Measurements from ENCODE around the gene BCOR.

The BCOR gene

GRCh38 chrX:40012039-40012867, 85.5 kb downstream of the BCOR start:
- peak; percentile 71 for DNase-seq (ENCODE audit: low read depth)
- H3K4me3 ChIP-seq (ENCODE audit: low read depth, low read length), result peak overlapping the region; percentile 60
- TF ChIP-seq CTCF (conservative IDR thresholded peaks at IDR 0.05; ENCODE audit: low read depth, low read length), result no peak

GRCh38 chrX:40011322-40012038, 86.3 kb downstream of the BCOR start:
- no peak overlapping the region for H3K4me3 ChIP-seq (ENCODE audit: low read depth, low read length)
- no peak for TF ChIP-seq CTCF (conservative IDR thresholded peaks at IDR 0.05; ENCODE audit: low read depth, low read length)
- DNase-seq (ENCODE audit: low read depth), result no peak

- TF ChIP-seq CTCF (conservative IDR thresholded peaks at IDR 0.05; ENCODE audit: low read depth, low read length), result no peak
- peak; percentile 24 for DNase-seq (ENCODE audit: low read depth)
- no peak overlapping the region for H3K4me3 ChIP-seq (ENCODE audit: low read depth, low read length)
Measured at GRCh38 chrX:40010550-40011321, 87.0 kb downstream of the BCOR start.

- no peak overlapping the region for H3K4me3 ChIP-seq (ENCODE audit: low read depth, low read length)
- DNase-seq (ENCODE audit: low read depth), result no peak
- no peak for TF ChIP-seq CTCF (conservative IDR thresholded peaks at IDR 0.05; ENCODE audit: low read depth, low read length)
Measured at GRCh38 chrX:40009890-40010289, 87.9 kb downstream of the BCOR start.

GRCh38 chrX:40009462-40009851, 88.3 kb downstream of the BCOR start:
- H3K4me3 ChIP-seq (ENCODE audit: low read depth, low read length), result peak overlapping the region; percentile 32
- TF ChIP-seq CTCF (conservative IDR thresholded peaks at IDR 0.05; ENCODE audit: low read depth, low read length), result no peak
- peak; percentile 24 for DNase-seq (ENCODE audit: low read depth)

- TF ChIP-seq CTCF (conservative IDR thresholded peaks at IDR 0.05; ENCODE audit: low read depth, low read length), result no peak
- DNase-seq (ENCODE audit: low read depth), result no peak
- peak overlapping the region; percentile 28 for H3K4me3 ChIP-seq (ENCODE audit: low read depth, low read length)
Measured at GRCh38 chrX:40008791-40009461, 88.8 kb downstream of the BCOR start.

All from choroid plexus epithelial cell (primary cell).